H1 (cell line): Measurements from ENCODE around the gene MEIS2. TPM values are rescaled to one million over a fixed set of nuclear protein-coding genes. Genes with fewer than 3 reads are reported as not detected.

Source experiments
- CTCF ChIA-PET: fragments of 300-600 bp; sonication (Branson Sonifier 250); formaldehyde crosslinking; loops from one replicate; lab custom pipeline; 2021; ENCODE audit not compliant: partially characterized antibody; lab: Charles Lee
- POLR2A ChIA-PET: fragments of 300-600 bp; sonication (Branson Sonifier 250); formaldehyde crosslinking; loops from one replicate; lab custom pipeline; 2021; ENCODE audit warnings: inconsistent platforms; ENCODE audit not compliant: partially characterized antibody; lab: Charles Lee
- DNase-seq, 2 experiments: peaks; one replicate each; pipeline versions ENCODE4 v3.0.0 to v3.0.0-alpha.2; 2010 to 2022; ENCODE audit warnings: low spot score in 2 of 2, low read depth in 1 of 2, mixed read lengths in 1 of 2
- FAIRE-seq: peaks from 2 replicates; lab custom pipeline; 2011; peaks lifted over from hg19 to GRCh38; lab: Jason Lieb, UNC
- H2AFZ ChIP-seq: 2 replicates; pipeline ENCODE4 v1.8.1; 2012; ENCODE audit warnings: low read length, inconsistent platforms
- H2AK5ac ChIP-seq: 2 replicates; pipeline ENCODE4 v1.6.1; 2013; ENCODE audit warnings: low read depth, low read length
- H2BK120ac ChIP-seq: replicated peaks from 2 replicates; pipeline ENCODE3; 2013; ENCODE audit warnings: low read depth, low read length, inconsistent platforms
- H2BK12ac ChIP-seq: 2 replicates; pipeline ENCODE4 v1.6.1; 2013; ENCODE audit warnings: low read depth, low read length
- H2BK15ac ChIP-seq: 2 replicates; pipeline ENCODE4 v1.6.1; 2013; ENCODE audit warnings: low read length
- H2BK20ac ChIP-seq: 2 replicates; pipeline ENCODE4 v1.6.1; 2013; ENCODE audit warnings: low read length
- H2BK5ac ChIP-seq: 2 replicates; pipeline ENCODE4 v1.6.1; 2013; ENCODE audit warnings: low read depth, low read length
- H3K14ac ChIP-seq: 2 replicates; pipeline ENCODE4 v1.6.1; 2013; ENCODE audit warnings: inconsistent platforms; ENCODE audit not compliant: insufficient read length
- H3K18ac ChIP-seq: 2 replicates; pipeline ENCODE4 v1.6.1; 2013; ENCODE audit warnings: low read length; ENCODE audit errors: extremely low read depth
- H3K23ac ChIP-seq: 2 replicates; pipeline ENCODE4 v1.6.1; 2013; ENCODE audit warnings: inconsistent platforms; ENCODE audit not compliant: insufficient read length
- H3K23me2 ChIP-seq: 2 replicates; pipeline ENCODE4 v1.6.1; 2013; ENCODE audit warnings: low read depth, low read length
- H3K27ac ChIP-seq: 2 replicates; pipeline ENCODE4 v1.6.1; 2011; ENCODE audit warnings: low read depth, low read length, inconsistent platforms
- H3K27me3 ChIP-seq, 4 experiments: replicated peaks in 1 of 4; 1 replicate in 1 of 4; 2 replicates in 3 of 4; pipeline versions ENCODE4 v1.6.1 to v1.8.1; 2011 to 2013; ENCODE audit warnings: low read length in 3 of 4, mild to moderate bottlenecking in 3 of 4, inconsistent platforms in 2 of 4, mixed read lengths in 2 of 4, moderate library complexity in 1 of 4; ENCODE audit not compliant: control insufficient read depth in 3 of 4, insufficient read depth in 3 of 4; ENCODE audit errors: extremely low read depth in 1 of 4
- H3K36me3 ChIP-seq, 4 experiments: 2 replicates each; pipeline versions ENCODE4 v1.6.1 to v1.8.1; 2011 to 2013; ENCODE audit warnings: mild to moderate bottlenecking in 4 of 4, low read length in 3 of 4, moderate library complexity in 2 of 4, control low read depth in 1 of 4, inconsistent platforms in 1 of 4; ENCODE audit not compliant: insufficient read depth in 4 of 4, control insufficient read depth in 2 of 4
- H3K4ac ChIP-seq: replicated peaks from 2 replicates; pipeline ENCODE3; 2013; ENCODE audit warnings: low read length, low read depth, mixed read lengths, inconsistent platforms; ENCODE audit not compliant: insufficient read length
- H3K4me1 ChIP-seq, 4 experiments: replicated peaks in 1 of 4; 1 replicate in 1 of 4; 2 replicates in 3 of 4; pipeline versions ENCODE4 v1.6.1 to v1.8.1; 2011 to 2013; ENCODE audit warnings: low read length in 3 of 4, inconsistent platforms in 2 of 4, mixed read lengths in 1 of 4; ENCODE audit not compliant: insufficient read depth in 4 of 4, control insufficient read depth in 3 of 4
- H3K4me2 ChIP-seq, 2 experiments: 2 replicates each; pipeline versions ENCODE4 v1.6.1 to v1.8.1; 2011 to 2013; ENCODE audit warnings: low read depth in 2 of 2, low read length in 2 of 2, control low read depth in 1 of 2, inconsistent platforms in 1 of 2, mild to moderate bottlenecking in 1 of 2; ENCODE audit not compliant: insufficient read depth in 1 of 2
- H3K4me3 ChIP-seq, 4 experiments: fragments of 200-600, 300-600 bp in 1 of 4; sonication (generic), shearing (Covaris generic), sonication (Bioruptor Twin) in 1 of 4; 2 replicates each; pipeline versions ENCODE4 v1.5.1 to v1.8.1; 2011 to 2016; ENCODE audit warnings: low read length in 4 of 4, low read depth in 3 of 4, control low read depth in 2 of 4, inconsistent platforms in 2 of 4, mild to moderate bottlenecking in 2 of 4, mixed read lengths in 1 of 4, moderate library complexity in 1 of 4; ENCODE audit not compliant: insufficient read depth in 2 of 4; ENCODE audit errors: extremely low read depth in 1 of 4
- H3K56ac ChIP-seq: replicated peaks from 2 replicates; pipeline ENCODE3; 2013; ENCODE audit warnings: low read depth, mild to moderate bottlenecking, mixed read lengths, low read length, inconsistent platforms; ENCODE audit not compliant: insufficient read length
- H3K79me1 ChIP-seq: 2 replicates; pipeline ENCODE4 v1.6.1; 2013; ENCODE audit warnings: low read depth, low read length, control low read depth
- H3K79me2 ChIP-seq, 2 experiments: 2 replicates each; pipeline versions ENCODE4 v1.6.1 to v1.8.1; 2012 to 2013; ENCODE audit warnings: low read length in 2 of 2, mild to moderate bottlenecking in 2 of 2, inconsistent platforms in 1 of 2; ENCODE audit not compliant: insufficient read depth in 2 of 2, control insufficient read depth in 1 of 2
- H3K9ac ChIP-seq, 4 experiments: replicated peaks in 1 of 4; 1 replicate in 1 of 4; 2 replicates in 3 of 4; pipeline versions ENCODE4 v1.6.1 to v1.8.1; 2011 to 2013; ENCODE audit warnings: low read depth in 3 of 4, low read length in 3 of 4, control low read depth in 2 of 4, mild to moderate bottlenecking in 2 of 4, moderate library complexity in 2 of 4, inconsistent platforms in 1 of 4; ENCODE audit errors: extremely low read depth in 1 of 4
- H3K9me3 ChIP-seq, 2 experiments: 2 replicates each; pipeline versions ENCODE4 v1.6.1 to v1.8.1; 2012 to 2013; ENCODE audit warnings: mild to moderate bottlenecking in 2 of 2, moderate library complexity in 2 of 2, control low read depth in 1 of 2, inconsistent platforms in 1 of 2, low read depth in 1 of 2, low read length in 1 of 2, mixed read lengths in 1 of 2; ENCODE audit not compliant: insufficient read depth in 2 of 2
- H4K20me1 ChIP-seq, 2 experiments: replicated peaks in 1 of 2; 2 replicates each; pipeline versions ENCODE3 to v1.8.1; 2011 to 2013; ENCODE audit warnings: inconsistent platforms in 2 of 2, low read length in 2 of 2, mild to moderate bottlenecking in 1 of 2; ENCODE audit not compliant: insufficient read depth in 2 of 2, control insufficient read depth in 1 of 2
- H4K5ac ChIP-seq: 2 replicates; pipeline ENCODE4 v1.6.1; 2013; ENCODE audit warnings: low read length, low read depth, mixed read lengths, inconsistent platforms; ENCODE audit not compliant: insufficient read length
- H4K8ac ChIP-seq: 2 replicates; pipeline ENCODE4 v1.8.0; 2013; ENCODE audit warnings: mild to moderate bottlenecking, moderate library complexity, low read length, inconsistent platforms; ENCODE audit not compliant: insufficient read depth; ENCODE audit errors: extremely low read depth
- H4K91ac ChIP-seq: replicated peaks from 2 replicates; pipeline ENCODE3; 2013; ENCODE audit warnings: low read length, mixed read lengths, inconsistent platforms; ENCODE audit not compliant: insufficient read length
- KDM4A ChIP-seq: IDR thresholded peaks from one replicate; pipeline ENCODE4 v1.7.1; 2012; ENCODE audit warnings: low read depth, mild to moderate bottlenecking, moderate library complexity, low read length, inconsistent platforms; ENCODE audit not compliant: severe bottlenecking
- NRF1 ChIP-seq: IDR thresholded peaks from 2 replicates; pipeline ENCODE4 v1.6.1; 2011; ENCODE audit warnings: mild to moderate bottlenecking, low read depth, low read length, improper control_type of control experiment
- RNF2 ChIP-seq: fragments of 200-900, 300-1000 bp; sonication (generic); IDR thresholded peaks from 2 replicates; pipeline ENCODE4 v1.7.1; 2016; ENCODE audit warnings: borderline replicate concordance, low read depth, mild to moderate bottlenecking, antibody characterized with exemption, low read length; ENCODE audit not compliant: poor library complexity, severe bottlenecking; ENCODE audit errors: missing control alignments
- WGBS, 2 experiments: shearing (Covaris generic) in 1 of 2; methylation state at CpG; one replicate each; pipeline versions ENCODE4 v1.1.6 to v1.1.7; 2013 to 2015; ENCODE audit warnings: low lambda C conversion rate in 2 of 2, mixed read lengths in 2 of 2, inconsistent platforms in 1 of 2, low coverage in 1 of 2, missing lambda C conversion rate in 1 of 2; ENCODE audit not compliant: insufficient replicate concordance in 2 of 2, insufficient coverage in 1 of 2, insufficient read length in 1 of 2; ENCODE audit errors: extremely low coverage in 1 of 2, missing lambda C conversion rate in 1 of 2; 5-methylcytosine and 5-hydroxymethylcytosine counted together
- polyA plus RNA-seq, 7 experiments: library from polyadenylated mRNA; depleted of rRNA in 3 of 7; stranded (reverse) in 5 of 7; unstranded in 2 of 7; fragments of >200 nt in 5 of 7; fragments of 200-250 nt in 2 of 7; gene quantifications; 1 replicate in 5 of 7; 2 replicates in 1 of 7; 4 replicates in 1 of 7; pipeline versions ENCODE4 v1.2.1 to v1.2.3, GENCODE V29; 2011 to 2013; ENCODE audit warnings: missing spikeins in 2 of 7, mixed read lengths in 2 of 7
- total RNA-seq: library from RNA; stranded (reverse); fragmentation: NEBNext Ultra II Directional; extraction: Animal tissue kit (Norgen Biotek cat#: 25700); gene quantifications from 2 replicates; pipeline ENCODE4 v1.2.1, GENCODE V29; 2021

Gene MEIS2
- total and polyA plus RNA-seq, 2 of the 8 experiments (the other 6 are each of a cell fraction or from before 2014, with no cell fraction given): 0.22 to 1.2 TPM

DNA sequence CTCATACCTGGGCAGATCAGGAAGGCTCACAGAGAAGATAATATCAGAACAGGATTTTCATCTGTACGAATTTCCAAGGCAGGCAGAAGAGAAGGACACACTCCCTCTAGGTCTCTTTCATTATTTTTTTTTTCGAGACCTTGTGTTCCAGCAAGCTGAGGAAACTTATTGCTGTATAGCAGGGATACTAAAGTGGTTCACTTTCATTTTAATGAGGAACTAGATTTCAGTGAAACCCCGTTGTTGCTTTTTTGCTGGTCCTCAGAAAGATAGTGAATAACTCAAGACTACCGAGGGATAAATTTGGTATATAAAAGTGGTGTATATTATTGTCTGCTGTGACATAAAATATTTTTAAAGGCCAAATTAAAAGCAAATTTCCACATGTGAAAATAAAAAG, 24.6 kb downstream of the MEIS2 start:
- POLR2A ChIA-PET: no interaction called here
- no peaks in the 10 kb centered on the region for H4K20me1 ChIP-seq
- no peaks in the 10 kb centered on the region for H3K36me3 ChIP-seq
- TF ChIP-seq NRF1: no peak
- TF ChIP-seq RNF2: no peak
- no peak for TF ChIP-seq KDM4A
- H2AFZ ChIP-seq: no peak overlapping the region
- CTCF ChIA-PET: no interaction called here
- no peak overlapping the region for H3K27ac ChIP-seq
- no peaks in the 10 kb centered on the region for H3K79me2 ChIP-seq
- H3K23ac ChIP-seq: no peak overlapping the region
- whole genome bisulfite sequencing, 2 experiments: 90% methylated on average over 4 of the region's 4 CpGs; no CpG with 5 or more reads in 1 of the 2 experiments
- H3K9me3 ChIP-seq: no peaks in the 10 kb centered on the region
- FAIRE-seq (no peak), DNase-seq (no peak)
- no peak overlapping the region for H4K91ac ChIP-seq
- H4K8ac ChIP-seq: no peak overlapping the region
- H3K4me3 ChIP-seq: no peak overlapping the region
- H3K23me2 ChIP-seq: no peaks in the 10 kb centered on the region
- no peak overlapping the region for H2BK20ac ChIP-seq
- H3K14ac ChIP-seq: no peak overlapping the region
- H2AK5ac ChIP-seq: no peak overlapping the region
- H2BK15ac ChIP-seq: no peak overlapping the region
- no peaks in the 10 kb centered on the region for H3K27me3 ChIP-seq
- no peak overlapping the region for H3K9ac ChIP-seq
- H3K4me1 ChIP-seq: peaks cover 0 to 7% (median 1%) of the 10 kb centered on the region in 4 experiments; a peak in 1 of 7 replicates
- H2BK120ac ChIP-seq: no peak overlapping the region
- H2BK12ac ChIP-seq: no peak overlapping the region
- no peak overlapping the region for H3K18ac ChIP-seq
- H3K79me1 ChIP-seq: no peaks in the 10 kb centered on the region
- no peak overlapping the region for H4K5ac ChIP-seq
- no peak overlapping the region for H3K4ac ChIP-seq
- H3K4me2 ChIP-seq: no peak overlapping the region
- H2BK5ac ChIP-seq: no peak overlapping the region
- H3K56ac ChIP-seq: no peak overlapping the region
